Upper lobe of left lung (tissue), 4 donors: ENCODE results near the gene LIMK2.

Experiments
- CTCF ChIP-seq, 6 experiments: fragments of 450-650 bp in 4 of 6; fragments of 200-600 bp in 2 of 6; sonication (generic) in 2 of 6; IDR thresholded peaks; one replicate each; pipeline ENCODE4 v1.5.1; 2016 to 2019; ENCODE audit warnings: antibody characterized with exemption in 6 of 6
- EP300 ChIP-seq, 4 donors: sonication (generic); formaldehyde crosslinking; IDR thresholded peaks; one replicate each; pipeline ENCODE4 v1.5.1; 2017; ENCODE audit warnings: antibody characterized with exemption in 4 of 4, control low read depth in 2 of 4
- POLR2A ChIP-seq, 4 donors: fragments of 450-650 bp; IDR thresholded peaks; one replicate each; pipeline ENCODE4 v1.5.1; 2016 to 2017; ENCODE audit warnings: antibody characterized with exemption in 4 of 4, mild to moderate bottlenecking in 2 of 4

- TF ChIP-seq CTCF (IDR thresholded peaks at IDR 0.05) (no peak), POLR2A (IDR thresholded peaks at IDR 0.05) (no peak), EP300 (IDR thresholded peaks at IDR 0.05) (no peak)
These were observed 111.8 kb downstream of the LIMK2 start for GRCh38 chr22:31323578-31324550.
